GM12891 (cell line): ENCODE data around the gene ADAMTSL3.

ENCODE experiments used
- POLR2A ChIP-seq: IDR thresholded peaks from 2 replicates; pipeline ENCODE4 v1.6.1; 2011; ENCODE audit warnings: low read depth, low read length, control low read depth
- TAF1 ChIP-seq: IDR thresholded peaks from 2 replicates; pipeline ENCODE4 v1.6.1; 2011; ENCODE audit warnings: low read depth, low read length, control low read depth

DNA sequence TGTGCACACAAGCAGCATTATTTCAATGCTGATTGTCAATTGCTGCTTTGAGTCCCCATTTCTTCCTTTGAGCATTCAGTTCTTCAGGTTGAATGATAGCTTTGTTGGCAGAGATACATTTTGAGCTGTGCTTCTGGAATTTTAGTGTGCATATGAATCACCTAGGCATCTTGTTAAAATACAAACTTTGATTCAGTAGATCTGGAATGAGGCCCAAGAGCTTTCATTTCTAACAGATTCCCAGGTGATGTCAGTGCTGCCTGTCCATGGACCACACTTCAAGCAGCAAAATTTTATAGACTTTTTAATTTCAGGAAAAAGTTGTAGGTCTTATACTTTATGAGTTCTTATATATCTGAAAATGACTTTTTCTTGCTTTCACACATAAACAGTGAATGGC is 131.1 kb downstream of the ADAMTSL3 start:
- TF ChIP-seq TAF1 (no peak), POLR2A (no peak)
